ENCODE data around the gene SPNS2.

DNA sequence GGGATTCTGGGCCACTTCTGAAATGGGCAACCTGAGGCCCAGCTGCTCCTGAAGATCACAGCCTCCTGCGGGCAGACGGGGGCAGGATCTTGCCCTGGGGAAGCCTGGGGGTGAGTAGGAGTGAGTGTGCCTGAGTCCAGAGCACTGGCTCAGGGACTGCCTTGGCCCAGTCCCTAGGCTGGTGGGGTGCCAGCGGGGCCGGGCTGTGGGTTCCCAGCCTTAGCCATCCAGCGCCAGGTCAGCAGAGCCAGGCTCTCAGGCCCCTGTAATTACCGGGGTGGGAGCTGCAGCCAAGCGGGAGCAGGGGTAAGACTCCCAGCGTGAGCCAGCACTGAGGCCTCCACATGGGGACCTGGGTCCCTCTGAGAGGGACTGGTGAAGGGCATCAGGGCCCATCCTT is 8.2 kb downstream of the SPNS2 start:
- no peak for TF ChIP-seq POLR2A (IDR thresholded peaks at IDR 0.05; ENCODE audit: low read depth)
- TF ChIP-seq, protein P1, sequence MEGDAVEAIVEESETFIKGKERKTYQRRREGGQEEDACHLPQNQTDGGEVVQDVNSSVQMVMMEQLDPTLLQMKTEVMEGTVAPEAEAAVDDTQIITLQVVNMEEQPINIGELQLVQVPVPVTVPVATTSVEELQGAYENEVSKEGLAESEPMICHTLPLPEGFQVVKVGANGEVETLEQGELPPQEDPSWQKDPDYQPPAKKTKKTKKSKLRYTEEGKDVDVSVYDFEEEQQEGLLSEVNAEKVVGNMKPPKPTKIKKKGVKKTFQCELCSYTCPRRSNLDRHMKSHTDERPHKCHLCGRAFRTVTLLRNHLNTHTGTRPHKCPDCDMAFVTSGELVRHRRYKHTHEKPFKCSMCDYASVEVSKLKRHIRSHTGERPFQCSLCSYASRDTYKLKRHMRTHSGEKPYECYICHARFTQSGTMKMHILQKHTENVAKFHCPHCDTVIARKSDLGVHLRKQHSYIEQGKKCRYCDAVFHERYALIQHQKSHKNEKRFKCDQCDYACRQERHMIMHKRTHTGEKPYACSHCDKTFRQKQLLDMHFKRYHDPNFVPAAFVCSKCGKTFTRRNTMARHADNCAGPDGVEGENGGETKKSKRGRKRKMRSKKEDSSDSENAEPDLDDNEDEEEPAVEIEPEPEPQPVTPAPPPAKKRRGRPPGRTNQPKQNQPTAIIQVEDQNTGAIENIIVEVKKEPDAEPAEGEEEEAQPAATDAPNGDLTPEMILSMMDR (IDR thresholded peaks at IDR 0.05): no peak
- TF ChIP-seq EP300 (IDR thresholded peaks at IDR 0.05): no peak
